Right kidney (tissue), 1 donor: Measurements from ENCODE around the gene LAMA3.

Experiments
- DNase-seq: peaks from one replicate; pipeline ENCODE4 v3.0.0-alpha.2; 2016

Gene LAMA3

GRCh38 chr18:23669804-23670405 lies 19.3 kb upstream of the LAMA3 start:
- no peak for DNase-seq

GRCh38 chr18:23671564-23671963 lies 17.7 kb upstream of the LAMA3 start:
- DNase-seq = no peak

- no peak for DNase-seq
Observed at GRCh38 chr18:23673725-23674124, 15.5 kb upstream of the LAMA3 start.

DNA sequence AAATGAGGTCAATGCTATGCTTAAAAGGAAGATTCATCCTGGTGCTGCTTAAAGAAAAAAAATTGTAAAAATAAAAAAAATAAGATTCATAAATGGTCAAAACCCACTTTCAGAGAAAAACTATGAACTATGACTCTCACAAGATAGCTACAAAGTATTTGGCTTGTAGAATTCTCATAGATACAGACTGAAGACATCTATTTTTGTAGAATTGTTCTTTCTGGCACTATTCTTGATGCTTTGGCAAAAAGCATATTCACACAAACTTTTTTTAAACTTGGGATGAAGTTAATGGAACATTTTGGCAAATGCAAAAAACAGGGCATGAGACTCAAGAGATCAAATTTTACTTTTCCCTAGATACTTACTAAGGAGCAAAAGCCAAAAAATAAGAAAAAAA lies 14.0 kb upstream of the LAMA3 start:
- DNase-seq = no peak

DNA sequence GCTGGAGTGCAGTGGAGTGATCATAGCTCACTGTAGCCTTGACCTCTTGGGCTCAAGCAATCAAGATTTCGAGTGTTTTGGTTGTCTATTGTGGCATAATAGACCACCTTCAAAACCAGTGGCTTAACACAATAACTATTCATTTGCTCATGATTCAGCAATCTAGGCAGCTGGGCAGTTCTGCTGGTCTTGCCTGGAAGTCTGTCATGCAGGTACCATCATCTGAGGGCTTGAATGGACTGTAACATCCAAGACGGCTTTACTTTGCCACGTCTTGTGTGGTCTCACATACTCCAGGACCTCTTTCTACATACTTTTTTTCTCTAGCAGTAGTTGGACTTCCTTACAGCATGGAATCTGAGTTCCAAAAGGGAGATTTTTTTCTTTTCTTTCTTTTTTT lies 13.4 kb upstream of the LAMA3 start:
- DNase-seq = no peak

DNA sequence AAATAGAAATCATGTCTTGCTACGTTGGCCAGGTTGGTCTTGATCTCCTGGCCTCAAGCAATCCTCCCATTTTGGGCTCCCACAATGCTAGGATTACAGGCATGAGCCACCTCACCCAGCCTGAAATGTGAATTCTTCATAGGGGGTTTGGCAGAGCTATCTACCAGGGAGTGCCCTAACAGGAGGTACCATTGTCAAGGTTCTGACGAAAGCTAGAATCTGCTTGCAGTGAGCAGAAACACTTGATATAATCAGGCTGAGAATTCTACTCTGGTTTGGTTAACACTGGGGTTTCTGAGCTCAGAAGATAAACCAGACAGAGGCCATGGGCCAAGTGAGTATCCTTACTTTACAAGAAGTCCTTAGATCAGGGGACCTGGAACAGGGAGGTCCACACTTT lies 7.2 kb upstream of the LAMA3 start:
- DNase-seq = no peak

DNA sequence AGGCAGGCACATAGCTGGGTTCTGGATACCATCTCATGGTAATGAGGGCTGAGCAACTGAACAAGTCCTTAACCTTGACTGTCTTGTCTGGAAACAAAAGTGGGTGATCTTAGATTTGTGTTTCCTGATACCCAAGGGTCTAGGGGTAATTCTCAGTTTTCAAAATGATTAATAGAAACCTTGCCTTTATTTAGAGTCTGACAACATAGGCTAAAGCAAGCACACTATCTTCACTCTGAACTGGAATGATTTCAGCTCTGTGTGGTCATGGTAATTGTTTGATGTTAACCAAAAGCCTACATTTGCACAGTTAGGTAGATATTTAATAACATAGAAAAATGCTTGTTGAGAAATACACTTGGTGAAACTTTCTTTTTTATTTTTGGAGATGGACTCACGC lies 6.8 kb upstream of the LAMA3 start:
- no peak for DNase-seq

- no peak for DNase-seq
Observed at GRCh38 chr18:23683155-23683554, 6.1 kb upstream of the LAMA3 start.

DNA sequence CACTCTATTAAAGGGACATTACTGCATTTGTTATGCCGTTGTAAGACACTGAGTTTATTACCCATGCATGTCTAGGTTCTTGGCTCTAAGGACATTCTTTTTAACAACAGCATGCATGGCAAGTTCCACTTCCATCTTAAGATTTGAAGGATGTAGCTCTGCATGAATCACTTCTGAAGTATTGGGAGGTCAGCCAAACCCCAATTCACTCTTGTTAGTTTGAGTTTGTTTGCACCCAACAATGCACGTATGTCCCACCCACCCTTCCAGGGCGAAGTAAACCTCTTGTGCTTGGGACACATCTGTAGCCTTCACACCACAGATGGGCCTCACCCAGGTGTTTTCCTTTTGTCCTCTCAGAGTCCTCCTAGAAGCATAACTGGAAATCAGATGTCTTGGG lies 5.6 kb upstream of the LAMA3 start:
- no peak for DNase-seq

- no peak for DNase-seq
Observed at GRCh38 chr18:23684515-23685197, 4.6 kb upstream of the LAMA3 start.

- DNase-seq = no peak
Observed at GRCh38 chr18:23688528-23688927, 725 bp upstream of the LAMA3 start.

GRCh38 chr18:23689616-23690504 lies 607 bp downstream of the LAMA3 start:
- peak; percentile 75 for DNase-seq

DNA sequence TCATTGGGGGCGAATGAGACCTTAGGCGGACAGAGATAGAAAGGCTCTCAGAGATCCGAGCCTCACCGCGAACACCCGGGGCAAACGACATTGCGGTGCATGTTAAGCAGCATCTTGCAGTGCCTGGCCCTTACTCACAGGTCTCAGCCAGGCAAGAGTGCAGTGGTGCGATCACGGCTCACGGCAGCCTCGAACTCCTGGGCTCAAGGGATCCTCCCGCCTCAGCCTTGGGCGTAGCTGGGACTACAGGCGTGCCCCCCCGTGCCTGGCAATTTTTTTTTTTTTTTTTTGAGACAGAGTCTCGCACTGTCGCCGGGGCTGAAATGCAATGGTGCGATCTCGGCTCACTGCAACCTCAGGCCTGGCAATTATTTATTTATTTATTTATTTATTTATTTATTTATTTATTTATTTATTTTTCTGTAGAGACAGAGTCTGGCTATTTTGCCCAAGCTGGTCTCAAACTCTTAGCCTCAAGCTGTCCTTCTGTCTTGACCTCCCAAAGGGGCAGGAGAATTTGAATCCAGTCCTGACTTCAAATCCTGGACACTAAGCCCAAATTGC lies 1.3 kb downstream of the LAMA3 start:
- no peak for DNase-seq

DNA sequence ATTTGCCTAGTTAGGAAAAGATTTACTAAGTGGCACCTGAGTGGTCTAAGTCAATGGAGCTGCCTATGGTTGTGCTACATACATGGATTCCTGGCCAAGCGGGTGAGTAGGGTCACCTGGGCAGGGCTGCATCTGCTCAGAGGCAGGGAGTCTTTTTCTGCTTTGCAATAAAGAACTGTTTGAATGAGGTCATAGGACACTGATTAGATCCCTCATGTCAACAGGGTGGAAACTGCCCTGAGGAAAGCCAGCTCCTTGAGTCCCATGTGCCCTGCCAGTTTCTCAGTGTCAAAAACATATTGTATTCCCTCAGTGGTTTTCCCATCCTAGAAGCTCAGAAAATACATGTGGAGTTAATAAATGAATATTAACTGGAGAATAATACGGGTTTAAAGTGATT lies 4.6 kb downstream of the LAMA3 start:
- DNase-seq = no peak

DNA sequence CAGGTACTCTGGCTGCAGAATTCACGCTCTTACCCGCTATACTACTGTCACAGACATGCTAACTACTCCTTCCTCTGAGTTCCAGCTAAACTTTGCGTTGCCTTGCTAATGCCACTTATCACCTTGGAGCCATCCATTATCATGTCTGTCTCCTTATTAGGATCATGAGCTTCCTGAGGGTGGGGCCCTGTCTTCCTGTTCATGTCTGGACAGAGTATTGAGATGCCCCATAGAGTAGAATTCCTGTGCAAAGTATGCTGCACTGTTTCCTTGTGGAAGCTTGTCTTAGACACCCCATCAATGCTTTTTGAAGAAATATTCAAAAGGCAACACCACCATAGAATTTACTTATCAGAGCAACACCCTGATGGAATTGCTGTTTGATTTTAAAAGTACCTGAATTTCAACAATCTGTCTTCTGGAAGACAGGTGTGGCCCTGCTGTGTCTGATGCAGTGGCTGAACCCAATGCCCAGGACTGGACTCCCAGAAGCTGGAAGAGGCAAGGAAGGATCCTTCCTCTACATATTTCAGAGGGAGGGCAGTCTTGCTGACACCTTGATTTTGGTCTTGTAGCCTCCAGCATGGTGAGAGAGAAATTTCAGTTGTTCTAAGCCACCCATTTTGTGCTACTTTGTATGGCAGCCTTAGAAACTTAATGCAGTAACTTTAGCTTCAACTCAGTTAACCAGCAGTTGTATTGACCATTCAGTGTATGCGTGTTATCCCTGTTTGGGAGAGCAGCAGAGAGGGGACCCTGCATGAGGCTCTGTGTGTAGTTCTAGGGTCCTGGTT lies 5.6 kb downstream of the LAMA3 start:
- DNase-seq = no peak

- DNase-seq = no peak
Observed at GRCh38 chr18:23701017-23701416, 11.8 kb downstream of the LAMA3 start.

- DNase-seq = no peak
Observed at GRCh38 chr18:23701544-23702064, 12.4 kb downstream of the LAMA3 start.

DNA sequence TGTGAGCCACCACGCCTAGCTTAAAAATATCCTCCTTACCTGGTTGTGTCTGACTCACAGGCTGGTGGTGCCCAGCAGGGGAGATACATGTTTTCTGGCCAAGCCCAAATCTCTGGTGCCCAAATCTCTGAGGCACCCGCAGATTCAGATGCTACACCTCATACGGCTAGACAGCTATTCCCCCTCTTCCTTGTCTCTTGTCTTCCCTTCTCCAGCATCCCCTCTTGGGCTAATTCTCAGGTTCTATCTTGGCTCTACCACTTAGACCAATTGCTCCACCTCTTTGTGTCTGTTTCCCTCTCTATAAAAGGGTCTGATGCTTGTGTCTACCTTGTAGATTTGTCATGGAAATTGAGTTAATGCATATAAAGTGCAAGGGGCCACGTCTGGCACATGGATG lies 13.4 kb downstream of the LAMA3 start:
- DNase-seq = no peak

DNA sequence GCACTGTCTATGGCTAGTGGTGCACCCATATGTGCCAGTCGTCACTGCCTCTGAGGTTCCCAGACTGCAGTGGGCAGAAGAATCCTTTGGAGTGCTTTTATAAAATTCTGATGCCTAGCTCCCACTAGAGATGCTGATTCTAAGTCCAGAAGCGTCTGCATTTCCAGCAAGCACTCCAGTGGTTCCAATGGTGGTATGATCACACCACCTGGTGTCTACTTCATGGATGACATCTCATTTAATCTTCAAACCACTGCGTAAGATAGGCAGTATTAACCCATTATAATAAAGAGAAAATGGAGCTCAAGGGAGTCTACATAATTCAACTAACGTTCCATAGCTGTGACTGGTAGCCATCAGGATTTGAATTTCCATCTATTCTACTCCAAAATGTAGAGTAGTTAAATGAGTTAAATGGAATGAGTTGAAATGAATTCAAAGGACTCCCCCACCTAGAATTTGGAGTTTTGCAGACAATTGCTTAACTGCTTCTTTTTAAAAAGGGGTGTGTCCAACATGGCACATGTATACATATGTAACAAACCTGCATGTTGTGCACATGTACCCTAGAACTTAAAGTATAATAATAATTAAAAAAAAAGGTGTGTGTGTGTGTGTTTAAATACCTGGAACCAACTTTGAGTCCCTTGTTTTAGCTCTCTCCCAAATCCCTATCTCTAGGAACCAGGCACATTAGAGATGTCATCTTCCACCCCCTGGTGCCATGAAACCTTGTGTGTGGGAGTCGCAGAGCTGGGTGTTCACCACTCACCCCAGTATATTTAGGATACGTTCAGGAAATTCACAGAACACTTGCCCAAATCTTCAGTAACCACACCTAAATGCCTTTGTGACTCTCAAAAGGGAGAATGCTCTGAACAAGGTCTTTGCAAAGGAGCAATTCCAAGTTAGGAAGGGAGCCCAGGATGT lies 14.1 kb downstream of the LAMA3 start:
- no peak for DNase-seq

DNA sequence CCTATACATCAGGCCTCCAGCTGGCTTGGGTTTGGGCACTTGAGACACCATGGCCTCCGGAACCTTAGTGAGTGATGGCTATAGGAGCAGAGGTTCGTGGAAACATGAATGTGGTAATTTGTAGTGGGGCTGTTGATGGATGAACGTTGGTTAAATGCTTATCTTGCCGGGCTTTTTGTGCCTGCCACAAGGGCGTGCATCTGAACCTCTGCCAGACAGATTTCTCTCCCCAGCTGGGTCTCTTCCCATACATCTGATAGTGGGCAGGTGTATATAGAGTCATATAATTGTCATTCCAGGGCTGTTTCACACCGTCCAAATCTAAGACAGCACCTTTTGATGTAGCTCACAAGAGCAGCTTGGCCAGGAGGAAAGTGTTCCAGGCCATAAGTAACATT lies 14.7 kb downstream of the LAMA3 start:
- no peak for DNase-seq

DNA sequence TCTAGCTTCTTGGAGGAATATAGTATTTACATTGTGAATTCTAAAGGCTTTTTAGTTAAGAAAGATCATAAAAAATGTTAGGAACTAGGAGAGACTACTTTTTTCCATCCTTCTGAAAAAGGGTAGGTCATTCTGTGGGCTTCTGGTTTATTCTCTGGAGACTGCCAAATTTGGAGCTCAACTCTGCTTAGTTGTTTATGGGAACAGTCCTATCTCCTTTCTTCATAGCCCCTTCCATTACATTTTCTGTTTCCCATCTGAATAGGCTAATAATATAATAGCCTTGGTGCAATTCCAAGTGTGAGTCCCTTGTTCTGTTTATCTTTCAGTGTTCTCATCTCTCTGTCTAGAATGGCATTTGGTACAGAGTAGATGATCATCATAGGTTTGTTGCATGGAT lies 15.6 kb downstream of the LAMA3 start:
- DNase-seq = no peak
